Neural cell (in vitro differentiated cells): ENCODE measurements around the gene NARF. TPM values are rescaled to one million over a fixed set of nuclear protein-coding genes. Genes with fewer than 3 reads are reported as not detected.

ENCODE experiments used
- H2AFZ ChIP-seq: fragments of 200-600, 300-800 bp; sonication (generic), shearing (Covaris generic); 2 replicates; pipeline ENCODE4 v1.6.0; 2014; ENCODE audit warnings: low read depth, mild to moderate bottlenecking, antibody characterized with exemption, low read length, moderate library complexity
- H3F3A ChIP-seq: fragments of 200-600 bp; shearing (Covaris generic); 2 replicates; pipeline ENCODE4 v1.6.1; 2016; ENCODE audit warnings: mild to moderate bottlenecking, moderate library complexity, mixed read lengths, antibody characterized with exemption, low read length; ENCODE audit not compliant: insufficient read depth, poor library complexity, severe bottlenecking
- H3K27ac ChIP-seq: fragments of 200-600, 300-800 bp; sonication (generic), shearing (Covaris generic); 2 replicates; pipeline ENCODE4 v1.5.1; 2014; ENCODE audit warnings: mild to moderate bottlenecking, low read length, moderate library complexity
- H3K27me3 ChIP-seq: fragments of 300-800, 200-600 bp; sonication (generic), shearing (Covaris generic); 2 replicates; pipeline ENCODE4 v1.6.0; 2014; ENCODE audit warnings: mild to moderate bottlenecking, low read depth, low read length, moderate library complexity; ENCODE audit not compliant: insufficient read depth
- H3K36me3 ChIP-seq: fragments of 300-800, 200-600 bp; sonication (generic), shearing (Covaris generic); 2 replicates; pipeline ENCODE4 v1.5.1; 2014; ENCODE audit warnings: mild to moderate bottlenecking, antibody characterized with exemption, low read length, moderate library complexity; ENCODE audit not compliant: insufficient read depth
- H3K4me2 ChIP-seq: fragments of 300-800, 200-600 bp; sonication (generic), shearing (Covaris generic); 2 replicates; pipeline ENCODE4 v1.6.0; 2014; ENCODE audit warnings: mild to moderate bottlenecking, low read length
- H3K4me3 ChIP-seq: fragments of 300-800, 200-600 bp; sonication (generic), shearing (Covaris generic); 2 replicates; pipeline ENCODE4 v1.5.1; 2014; ENCODE audit warnings: mild to moderate bottlenecking, low read length, moderate library complexity
- H3K79me2 ChIP-seq: fragments of 200-600 bp; shearing (Covaris generic); replicated peaks from 2 replicates; pipeline ENCODE4 v1.6.0; 2014; ENCODE audit warnings: mild to moderate bottlenecking, low read length, moderate library complexity; ENCODE audit not compliant: insufficient read depth
- H3K9ac ChIP-seq: fragments of 300-800, 200-600 bp; sonication (generic), shearing (Covaris generic); 2 replicates; pipeline ENCODE4 v1.6.1; 2016; ENCODE audit warnings: mild to moderate bottlenecking, low read length, mixed read lengths
- H3K9me2 ChIP-seq: fragments of 200-600 bp; shearing (Covaris generic); 2 replicates; pipeline ENCODE4 v1.6.1; 2016; ENCODE audit warnings: mild to moderate bottlenecking, low read length, mixed read lengths; ENCODE audit not compliant: insufficient read depth
- H3K9me3 ChIP-seq: fragments of 200-600, 300-800 bp; sonication (generic), shearing (Covaris generic); 2 replicates; pipeline ENCODE4 v1.6.1; 2016; ENCODE audit warnings: mild to moderate bottlenecking, mixed run types, low read length, moderate library complexity, mixed read lengths
- H4K20me1 ChIP-seq: fragments of 200-600 bp; shearing (Covaris generic); 2 replicates; pipeline ENCODE4 v1.6.1; 2016; ENCODE audit warnings: mild to moderate bottlenecking, mixed run types; ENCODE audit not compliant: insufficient read depth
- EP300 ChIP-seq: fragments of 450-650 bp; conservative IDR thresholded peaks from 2 replicates; pipeline ENCODE4 v1.6.1; 2014; ENCODE audit warnings: antibody characterized with exemption, mild to moderate bottlenecking, moderate library complexity; ENCODE audit not compliant: poor library complexity, severe bottlenecking
- EZH2 ChIP-seq: fragments of 200-600, 300-800 bp; shearing (Covaris generic), sonication (generic); IDR thresholded peaks from 2 replicates; pipeline ENCODE4 v1.6.1; 2014; ENCODE audit warnings: antibody characterized with exemption, low read length, borderline replicate concordance, mild to moderate bottlenecking; ENCODE audit not compliant: insufficient read depth, poor library complexity, severe bottlenecking
- MXI1 ChIP-seq: fragments of 450-650 bp; conservative IDR thresholded peaks from 2 replicates; pipeline ENCODE4 v1.6.1; 2014; ENCODE audit warnings: antibody characterized with exemption, mild to moderate bottlenecking; ENCODE audit not compliant: poor library complexity, severe bottlenecking
- POLR2AphosphoS5 ChIP-seq: IDR thresholded peaks from 2 replicates; pipeline ENCODE4 v1.6.1; 2012
- RAD21 ChIP-seq: fragments of 450-650 bp; conservative IDR thresholded peaks from 2 replicates; pipeline ENCODE4 v1.6.1; 2014; ENCODE audit warnings: antibody characterized with exemption, mild to moderate bottlenecking, moderate library complexity
- SMC3 ChIP-seq: fragments of 450-650 bp; conservative IDR thresholded peaks from 2 replicates; pipeline ENCODE4 v1.6.1; 2014; ENCODE audit warnings: antibody characterized with exemption, mild to moderate bottlenecking, moderate library complexity; ENCODE audit not compliant: poor library complexity
- TAF1 ChIP-seq: IDR thresholded peaks from 2 replicates; pipeline ENCODE4 v1.6.1; 2012; ENCODE audit warnings: low read depth
- polyA minus RNA-seq: library from RNA; depleted of rRNA, polyadenylated mRNA; stranded (reverse); fragments of >200 nt; gene quantifications from 2 replicates; pipeline ENCODE4 v1.2.3, GENCODE V29; 2014
- polyA plus RNA-seq: library from polyadenylated mRNA; depleted of rRNA; stranded (reverse); fragments of >200 nt; gene quantifications from 2 replicates; pipeline ENCODE4 v1.2.3, GENCODE V29; 2014
- TF ChIP-seq, protein P1 (sequence below): IDR thresholded peaks from 2 replicates; pipeline ENCODE4 v1.6.1; 2012; ENCODE audit warnings: borderline replicate concordance
- TF ChIP-seq, protein P2 (sequence below): fragments of 450-650 bp; IDR thresholded peaks from 2 replicates; pipeline ENCODE4 v1.5.1; 2014; ENCODE audit warnings: antibody characterized with exemption, mild to moderate bottlenecking, moderate library complexity; ENCODE audit not compliant: poor library complexity, severe bottlenecking

NARF gene
- polyA plus RNA-seq (218 and 243 TPM in 2 replicates), polyA minus RNA-seq (134 and 151 TPM in 2 replicates)

DNA sequence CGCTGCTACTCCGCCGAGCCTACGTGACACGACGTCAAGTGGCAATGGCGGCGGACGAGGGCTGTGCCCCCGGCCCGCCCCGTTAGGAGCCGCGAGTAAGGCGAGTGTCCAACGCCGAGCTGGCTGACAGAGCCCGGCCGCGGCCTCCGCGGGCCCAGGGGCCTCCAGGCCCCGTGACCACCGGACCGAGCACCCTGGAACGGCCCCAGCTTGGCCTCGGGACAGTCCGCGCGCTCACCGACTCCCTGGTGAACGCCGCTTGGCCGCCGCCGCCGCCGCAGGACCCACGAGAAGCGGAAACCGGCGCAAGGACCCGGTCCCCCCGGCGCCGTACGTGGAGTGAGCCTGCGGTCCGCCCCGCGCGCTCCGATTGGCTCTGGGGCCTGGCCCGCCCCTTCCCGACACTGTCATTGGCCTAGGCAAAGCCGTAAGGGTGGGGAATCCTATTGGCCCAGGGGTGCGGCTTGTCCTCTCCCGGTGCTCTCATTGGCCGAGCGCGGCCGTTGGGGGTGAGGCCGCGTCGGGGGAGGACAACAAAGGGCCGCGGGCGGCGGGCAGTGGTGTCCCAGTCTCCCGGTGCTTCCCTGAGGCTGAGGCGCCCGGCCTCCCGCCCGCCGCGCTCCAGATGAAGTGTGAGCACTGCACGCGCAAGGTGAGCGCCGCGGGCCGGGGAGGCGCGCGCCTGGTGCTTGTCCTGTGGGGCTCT, at the start of gene NARF:
Gene NARF, plus strand, starts transcription at position 563 of the 706 bp plus-strand sequence. Its CDS starts 63 bp downstream, at position 626.
- peak within 1 kb of the TSS; percentile 90 for H3K4me2 ChIP-seq
- peak within 1 kb of the TSS; percentile 98 for H3K27ac ChIP-seq
- TF ChIP-seq EP300 (peak; percentile 80), MXI1 (peak; percentile 82), SMC3 (peak; percentile 43), TAF1 (peak; percentile 85), EZH2 (no peak), POLR2AphosphoS5 (peak; percentile 90), RAD21 (peak; percentile 55)
- TF ChIP-seq, protein P1, sequence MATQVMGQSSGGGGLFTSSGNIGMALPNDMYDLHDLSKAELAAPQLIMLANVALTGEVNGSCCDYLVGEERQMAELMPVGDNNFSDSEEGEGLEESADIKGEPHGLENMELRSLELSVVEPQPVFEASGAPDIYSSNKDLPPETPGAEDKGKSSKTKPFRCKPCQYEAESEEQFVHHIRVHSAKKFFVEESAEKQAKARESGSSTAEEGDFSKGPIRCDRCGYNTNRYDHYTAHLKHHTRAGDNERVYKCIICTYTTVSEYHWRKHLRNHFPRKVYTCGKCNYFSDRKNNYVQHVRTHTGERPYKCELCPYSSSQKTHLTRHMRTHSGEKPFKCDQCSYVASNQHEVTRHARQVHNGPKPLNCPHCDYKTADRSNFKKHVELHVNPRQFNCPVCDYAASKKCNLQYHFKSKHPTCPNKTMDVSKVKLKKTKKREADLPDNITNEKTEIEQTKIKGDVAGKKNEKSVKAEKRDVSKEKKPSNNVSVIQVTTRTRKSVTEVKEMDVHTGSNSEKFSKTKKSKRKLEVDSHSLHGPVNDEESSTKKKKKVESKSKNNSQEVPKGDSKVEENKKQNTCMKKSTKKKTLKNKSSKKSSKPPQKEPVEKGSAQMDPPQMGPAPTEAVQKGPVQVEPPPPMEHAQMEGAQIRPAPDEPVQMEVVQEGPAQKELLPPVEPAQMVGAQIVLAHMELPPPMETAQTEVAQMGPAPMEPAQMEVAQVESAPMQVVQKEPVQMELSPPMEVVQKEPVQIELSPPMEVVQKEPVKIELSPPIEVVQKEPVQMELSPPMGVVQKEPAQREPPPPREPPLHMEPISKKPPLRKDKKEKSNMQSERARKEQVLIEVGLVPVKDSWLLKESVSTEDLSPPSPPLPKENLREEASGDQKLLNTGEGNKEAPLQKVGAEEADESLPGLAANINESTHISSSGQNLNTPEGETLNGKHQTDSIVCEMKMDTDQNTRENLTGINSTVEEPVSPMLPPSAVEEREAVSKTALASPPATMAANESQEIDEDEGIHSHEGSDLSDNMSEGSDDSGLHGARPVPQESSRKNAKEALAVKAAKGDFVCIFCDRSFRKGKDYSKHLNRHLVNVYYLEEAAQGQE = peak; percentile 92
- TF ChIP-seq, protein P2, sequence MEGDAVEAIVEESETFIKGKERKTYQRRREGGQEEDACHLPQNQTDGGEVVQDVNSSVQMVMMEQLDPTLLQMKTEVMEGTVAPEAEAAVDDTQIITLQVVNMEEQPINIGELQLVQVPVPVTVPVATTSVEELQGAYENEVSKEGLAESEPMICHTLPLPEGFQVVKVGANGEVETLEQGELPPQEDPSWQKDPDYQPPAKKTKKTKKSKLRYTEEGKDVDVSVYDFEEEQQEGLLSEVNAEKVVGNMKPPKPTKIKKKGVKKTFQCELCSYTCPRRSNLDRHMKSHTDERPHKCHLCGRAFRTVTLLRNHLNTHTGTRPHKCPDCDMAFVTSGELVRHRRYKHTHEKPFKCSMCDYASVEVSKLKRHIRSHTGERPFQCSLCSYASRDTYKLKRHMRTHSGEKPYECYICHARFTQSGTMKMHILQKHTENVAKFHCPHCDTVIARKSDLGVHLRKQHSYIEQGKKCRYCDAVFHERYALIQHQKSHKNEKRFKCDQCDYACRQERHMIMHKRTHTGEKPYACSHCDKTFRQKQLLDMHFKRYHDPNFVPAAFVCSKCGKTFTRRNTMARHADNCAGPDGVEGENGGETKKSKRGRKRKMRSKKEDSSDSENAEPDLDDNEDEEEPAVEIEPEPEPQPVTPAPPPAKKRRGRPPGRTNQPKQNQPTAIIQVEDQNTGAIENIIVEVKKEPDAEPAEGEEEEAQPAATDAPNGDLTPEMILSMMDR = peak; percentile 20
- H3K9me2 ChIP-seq = no peaks in the 10 kb centered on the region
- peak within 1 kb of the TSS; percentile 86 for H3K4me3 ChIP-seq
- H3K36me3 ChIP-seq = no peaks in the 10 kb centered on the region
- H3F3A ChIP-seq = no peaks in the 10 kb centered on the region
- H3K9me3 ChIP-seq = no peaks in the 10 kb centered on the region
- no peaks in the 10 kb centered on the region for H3K27me3 ChIP-seq
- H3K79me2 ChIP-seq = peaks cover 18% of the 10 kb centered on the region
- H2AFZ ChIP-seq = peak within 1 kb of the TSS; percentile 1
- H4K20me1 ChIP-seq = peaks cover 3% of the 10 kb centered on the region
- peak within 1 kb of the TSS; percentile 96 for H3K9ac ChIP-seq

DNA sequence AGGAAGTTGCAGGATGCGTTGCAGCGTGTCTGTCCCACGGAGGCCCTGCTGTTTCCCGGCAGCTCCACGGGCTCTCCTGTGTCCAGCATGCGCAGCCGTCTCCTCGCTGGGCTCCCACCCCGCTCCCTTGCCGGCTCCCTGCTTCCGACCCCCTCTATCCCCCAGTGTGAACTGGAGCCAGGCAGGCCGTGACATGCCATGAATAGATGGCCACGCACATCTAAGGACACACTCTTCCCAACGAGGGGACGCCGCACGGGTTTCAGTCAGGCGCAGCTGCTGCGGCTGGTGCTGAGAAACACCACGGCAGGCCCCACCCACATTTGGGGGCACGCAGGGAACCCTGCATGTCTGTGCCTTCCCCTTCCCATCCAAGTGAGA, 49.6 kb upstream of the NARF start:
- H4K20me1 ChIP-seq = no peaks in the 10 kb centered on the region
- H3K79me2 ChIP-seq = no peaks in the 10 kb centered on the region
- H3K27me3 ChIP-seq = no peaks in the 10 kb centered on the region
- no peak for TF ChIP-seq SMC3
- no peak for TF ChIP-seq EZH2
- TF ChIP-seq MXI1 = no peak
- TF ChIP-seq, protein P2 = no peak
- no peak for TF ChIP-seq TAF1
- no peaks in the 10 kb centered on the region for H3F3A ChIP-seq
- H3K27ac ChIP-seq = no peak overlapping the region
- no peak overlapping the region for H2AFZ ChIP-seq
- H3K36me3 ChIP-seq = no peaks in the 10 kb centered on the region
- no peaks in the 10 kb centered on the region for H3K9me3 ChIP-seq
- H3K9ac ChIP-seq = no peak overlapping the region
- H3K4me2 ChIP-seq = no peak overlapping the region
- no peak overlapping the region for H3K4me3 ChIP-seq
- no peaks in the 10 kb centered on the region for H3K9me2 ChIP-seq
